ENCODE results near the gene AGXT2.

Gene AGXT2

DNA sequence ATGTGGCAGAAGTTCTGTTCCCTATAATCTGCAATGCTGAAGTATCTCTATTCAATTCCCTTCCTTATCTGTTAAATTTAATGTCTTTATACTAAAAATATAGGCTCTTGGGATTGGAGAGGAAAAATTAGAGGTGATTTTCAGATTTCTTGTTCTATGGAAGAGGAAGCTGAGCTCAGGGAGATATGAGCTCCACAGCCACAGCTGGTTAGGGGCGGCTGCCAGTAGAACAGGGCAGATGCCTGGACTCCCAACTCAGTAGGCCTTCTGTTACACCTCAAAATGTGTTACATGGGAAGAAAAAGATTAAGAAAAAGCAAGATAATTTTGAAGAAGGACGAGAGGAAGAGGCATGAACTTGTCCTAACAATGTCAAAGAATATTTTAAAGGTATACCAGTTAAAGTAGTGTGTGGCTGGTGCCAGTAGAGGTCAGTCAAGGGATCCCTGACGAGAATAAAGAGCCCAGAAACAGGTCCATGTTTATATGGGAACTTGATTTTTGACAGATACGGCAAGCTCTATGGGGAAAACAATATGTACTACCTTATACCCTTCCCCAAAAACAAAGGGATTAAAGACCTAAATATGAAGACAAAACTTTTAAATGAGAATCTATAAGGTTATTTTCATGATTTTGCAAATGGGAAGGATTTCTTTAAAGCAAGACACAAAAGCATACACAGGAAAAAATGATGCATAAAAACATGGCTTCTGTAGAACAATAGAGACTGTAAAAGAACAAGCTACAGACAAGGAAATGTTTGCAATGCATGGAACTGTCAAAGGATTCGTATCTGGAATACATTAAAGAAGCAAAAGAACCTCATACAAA is 89.7 kb downstream of the AGXT2 start:
- no peak for DNase-seq

- no peak for DNase-seq
Measured at GRCh38 chr5:34957321-34957720, 90.4 kb downstream of the AGXT2 start.
